AG04449 (cell line): ENCODE measurements around the gene PON3.

ENCODE experiments used
- CTCF ChIA-PET: fragments of 350-600 bp; formaldehyde crosslinking; extraction: SDS; loops from one replicate; lab custom pipeline; 2021; ENCODE audit warnings: antibody characterized with exemption; lab: Yijun Ruan, JAX
- POLR2A ChIA-PET: fragments of 400-600, 350-600 bp; formaldehyde crosslinking; extraction: SDS; loops from one replicate; lab custom pipeline; 2020; ENCODE audit warnings: antibody characterized with exemption, inconsistent platforms; lab: Yijun Ruan, JAX
- DNase-seq: peaks from one replicate; pipeline ENCODE4 v3.0.0-alpha.2; 2010; ENCODE audit warnings: low read depth, low spot score
- H3K4me3 ChIP-seq: 2 replicates; pipeline ENCODE4 v1.5.1; 2011; ENCODE audit warnings: low read depth, mild to moderate bottlenecking, control low read depth, low read length
- TF ChIP-seq, protein P1 (sequence below): IDR thresholded peaks from one replicate; pipeline ENCODE4 v1.5.1; 2011; ENCODE audit warnings: mild to moderate bottlenecking, moderate library complexity, low read length, control low read depth, inconsistent platforms; ENCODE audit not compliant: insufficient read depth; ENCODE audit errors: missing control alignments

Gene PON3

DNA sequence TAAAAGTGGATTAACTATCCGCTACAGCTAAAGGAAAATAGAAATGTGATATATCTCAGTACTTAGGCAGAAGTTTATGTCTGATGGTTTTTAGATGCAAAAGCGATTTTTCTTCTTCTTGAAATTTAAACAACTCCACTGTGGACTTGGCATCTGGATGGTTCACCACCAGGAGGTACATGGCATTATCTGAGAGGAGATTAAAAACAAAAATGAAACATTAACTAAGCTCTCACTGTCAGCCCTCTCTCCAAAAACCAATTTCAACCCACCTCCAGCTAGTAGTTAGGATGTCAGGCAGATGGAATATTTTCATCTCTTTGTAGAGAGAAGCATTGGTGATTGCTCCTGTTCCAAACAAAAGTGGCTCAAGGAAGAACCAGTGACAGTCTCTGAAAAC is 84.8 kb downstream of the PON3 start:
- POLR2A ChIA-PET, result no interaction called here
- CTCF ChIA-PET, result no interaction called here
- no peak overlapping the region for H3K4me3 ChIP-seq
- DNase-seq, result no peak
- TF ChIP-seq, protein P1, sequence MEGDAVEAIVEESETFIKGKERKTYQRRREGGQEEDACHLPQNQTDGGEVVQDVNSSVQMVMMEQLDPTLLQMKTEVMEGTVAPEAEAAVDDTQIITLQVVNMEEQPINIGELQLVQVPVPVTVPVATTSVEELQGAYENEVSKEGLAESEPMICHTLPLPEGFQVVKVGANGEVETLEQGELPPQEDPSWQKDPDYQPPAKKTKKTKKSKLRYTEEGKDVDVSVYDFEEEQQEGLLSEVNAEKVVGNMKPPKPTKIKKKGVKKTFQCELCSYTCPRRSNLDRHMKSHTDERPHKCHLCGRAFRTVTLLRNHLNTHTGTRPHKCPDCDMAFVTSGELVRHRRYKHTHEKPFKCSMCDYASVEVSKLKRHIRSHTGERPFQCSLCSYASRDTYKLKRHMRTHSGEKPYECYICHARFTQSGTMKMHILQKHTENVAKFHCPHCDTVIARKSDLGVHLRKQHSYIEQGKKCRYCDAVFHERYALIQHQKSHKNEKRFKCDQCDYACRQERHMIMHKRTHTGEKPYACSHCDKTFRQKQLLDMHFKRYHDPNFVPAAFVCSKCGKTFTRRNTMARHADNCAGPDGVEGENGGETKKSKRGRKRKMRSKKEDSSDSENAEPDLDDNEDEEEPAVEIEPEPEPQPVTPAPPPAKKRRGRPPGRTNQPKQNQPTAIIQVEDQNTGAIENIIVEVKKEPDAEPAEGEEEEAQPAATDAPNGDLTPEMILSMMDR, result no peak

DNA sequence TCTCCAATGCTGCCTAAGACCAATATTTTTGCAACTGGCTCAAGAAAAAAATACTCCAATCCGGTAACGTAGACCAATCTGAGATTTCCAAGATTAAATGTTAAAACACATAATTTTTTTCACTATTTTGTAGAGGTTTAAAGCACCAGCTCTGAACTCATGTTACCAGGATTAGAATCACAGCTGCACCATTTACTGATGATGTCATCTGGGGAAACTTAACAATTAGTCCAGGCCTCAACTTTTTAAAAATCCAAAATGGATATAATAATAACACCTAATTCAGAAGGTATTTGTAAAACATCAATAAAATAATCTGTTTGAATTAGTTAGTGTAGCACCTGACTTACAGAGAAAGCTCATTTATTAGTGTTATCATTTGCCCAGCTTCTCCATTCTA is 86.2 kb downstream of the PON3 start:
- DNase-seq, result no peak
- H3K4me3 ChIP-seq, result no peak overlapping the region
- TF ChIP-seq, protein P1, result no peak
- CTCF ChIA-PET, result no interaction called here
- POLR2A ChIA-PET, result no interaction called here
